Endothelial cell of umbilical vein (primary cell): ENCODE measurements around the gene FMNL1. TPM values are rescaled to one million over a fixed set of nuclear protein-coding genes. Genes with fewer than 3 reads are reported as not detected.

Experiments used
- BruUV-seq: library from RNA; stranded (reverse); fragments of 400-500 nt; replicated peaks from 2 replicates; lab custom pipeline; 2021; lab: Mats Ljungman, UMichigan
- CTCF ChIA-PET: fragments of 300-600, 350-600 bp; sonication (Branson Sonifier 250); formaldehyde crosslinking; loops from one replicate; lab custom pipeline; 2021; ENCODE audit warnings: antibody characterized with exemption, inconsistent platforms; lab: Charles Lee
- POLR2A ChIA-PET: fragments of 300-600, 350-600 bp; sonication (Branson Sonifier 250); formaldehyde crosslinking; loops from one replicate; lab custom pipeline; 2021; ENCODE audit warnings: antibody characterized with exemption, inconsistent platforms; lab: Charles Lee
- DNase-seq: peaks from one replicate; pipeline ENCODE4 v3.0.0-alpha.2; 2011; ENCODE audit warnings: low read depth, low spot score
- FAIRE-seq: peaks from 2 replicates; lab custom pipeline; 2011; peaks lifted over from hg19 to GRCh38; lab: Jason Lieb, UNC
- H2AFZ ChIP-seq: 2 replicates; pipeline ENCODE4 v1.6.0; 2012; ENCODE audit warnings: low read depth, low read length, control low read depth, inconsistent platforms
- H3K27ac ChIP-seq: 2 replicates; pipeline ENCODE4 v1.5.1; 2011; ENCODE audit warnings: low read depth, mild to moderate bottlenecking, control low read depth, low read length, moderate library complexity; ENCODE audit not compliant: insufficient read depth
- H3K27me3 ChIP-seq, 2 experiments: 2 replicates each; pipeline versions ENCODE4 v1.6.0 to v1.6.1; 2011; ENCODE audit warnings: low read length in 2 of 2, mixed read lengths in 1 of 2; ENCODE audit not compliant: control insufficient read depth in 2 of 2, insufficient read depth in 2 of 2
- H3K36me3 ChIP-seq, 2 experiments: 2 replicates in 1 of 2; 3 replicates in 1 of 2; pipeline ENCODE4 v1.5.1; 2011; ENCODE audit warnings: low read length in 2 of 2, mild to moderate bottlenecking in 1 of 2, moderate library complexity in 1 of 2; ENCODE audit not compliant: control insufficient read depth in 2 of 2, insufficient read depth in 2 of 2; ENCODE audit errors: extremely low read depth in 1 of 2
- H3K4me1 ChIP-seq: 3 replicates; pipeline ENCODE4 v1.5.1; 2011; ENCODE audit warnings: mild to moderate bottlenecking, low read length; ENCODE audit not compliant: control insufficient read depth, insufficient read depth; ENCODE audit errors: extremely low read depth
- H3K4me2 ChIP-seq: 2 replicates; pipeline ENCODE4 v1.6.1; 2011; ENCODE audit warnings: low read length, control low read depth, mixed read lengths; ENCODE audit not compliant: insufficient read depth
- H3K4me3 ChIP-seq, 3 experiments: fragments of 200-600 bp in 1 of 3; sonication (generic), shearing (Covaris generic) in 1 of 3; replicated peaks in 1 of 3; 2 replicates each; pipeline ENCODE4 v1.5.1; 2011 to 2016; ENCODE audit warnings: control low read depth in 3 of 3, low read length in 3 of 3, mild to moderate bottlenecking in 2 of 3, inconsistent platforms in 1 of 3, low read depth in 1 of 3, moderate library complexity in 1 of 3; ENCODE audit not compliant: insufficient read depth in 1 of 3
- H3K79me2 ChIP-seq: 2 replicates; pipeline ENCODE4 v1.6.0; 2012; ENCODE audit warnings: low read length, inconsistent platforms; ENCODE audit not compliant: control insufficient read depth, insufficient read depth
- H3K9ac ChIP-seq: replicated peaks from 2 replicates; pipeline ENCODE3; 2011; ENCODE audit warnings: low read length, control low read depth; ENCODE audit not compliant: insufficient read depth; ENCODE audit errors: extremely low read depth
- H3K9me1 ChIP-seq: replicated peaks from 3 replicates; pipeline ENCODE4 v1.6.0; 2011; ENCODE audit warnings: mild to moderate bottlenecking, low read length; ENCODE audit not compliant: control insufficient read depth, insufficient read depth; ENCODE audit errors: extremely low read depth
- H3K9me3 ChIP-seq: replicated peaks from 2 replicates; pipeline ENCODE4 v1.5.1; 2012; ENCODE audit warnings: low read length, inconsistent platforms; ENCODE audit not compliant: control insufficient read depth, insufficient read depth
- H4K20me1 ChIP-seq: replicated peaks from 2 replicates; pipeline ENCODE3; 2011; ENCODE audit warnings: mild to moderate bottlenecking, low read length; ENCODE audit not compliant: control insufficient read depth, insufficient read depth; ENCODE audit errors: extremely low read depth
- EZH2 ChIP-seq: IDR thresholded peaks from 2 replicates; pipeline ENCODE4 v1.6.1; 2012; ENCODE audit warnings: borderline replicate concordance, low read depth, mild to moderate bottlenecking, moderate library complexity, low read length, inconsistent platforms; ENCODE audit not compliant: severe bottlenecking
- FOS ChIP-seq: IDR thresholded peaks from 2 replicates; pipeline ENCODE4 v1.6.1; 2011; ENCODE audit warnings: mild to moderate bottlenecking, low read length, moderate library complexity, borderline replicate concordance; ENCODE audit not compliant: insufficient read depth
- GATA2 ChIP-seq: IDR thresholded peaks from 2 replicates; pipeline ENCODE4 v1.7.0; 2011; ENCODE audit warnings: low read depth, mild to moderate bottlenecking, moderate library complexity, mixed read lengths, low read length; ENCODE audit not compliant: insufficient read length, insufficient read depth
- JUN ChIP-seq: IDR thresholded peaks from 2 replicates; pipeline ENCODE4 v1.6.1; 2011; ENCODE audit warnings: borderline replicate concordance, low read depth; ENCODE audit not compliant: insufficient read length, insufficient read depth
- MYC ChIP-seq: IDR thresholded peaks from one replicate; pipeline ENCODE4 v1.6.1; 2011; ENCODE audit warnings: mild to moderate bottlenecking, low read depth, low read length
- POLR2A ChIP-seq: IDR thresholded peaks from 2 replicates; pipeline ENCODE4 v1.6.1; 2012; ENCODE audit warnings: low read depth, mild to moderate bottlenecking, control low read depth, low read length
- POLR2AphosphoS5 ChIP-seq: IDR thresholded peaks from 2 replicates; pipeline ENCODE4 v1.6.1; 2012; ENCODE audit warnings: low read depth, mild to moderate bottlenecking, control low read depth, low read length, moderate library complexity; ENCODE audit not compliant: insufficient read depth
- dilution Hi-C: fragments of 300-500 bp; cut with MboI; formaldehyde crosslinking; loops from one replicate; pipeline ENCODE4 v1.15.0; 2019; ENCODE audit warnings: low sequenced_read_pairs; ENCODE audit not compliant: extremely low pct_ligation_motif_present
- intact Hi-C: fragments of 100-400 bp; cut with micrococcal nuclease; formaldehyde crosslinking; loops from one replicate; pipeline ENCODE4 v1.10.0; 2022
- polyA plus RNA-seq, 4 experiments: library from polyadenylated mRNA; depleted of rRNA in 3 of 4; stranded (reverse) in 3 of 4; unstranded in 1 of 4; fragments of >200 nt; gene quantifications; 2 replicates each; pipeline versions ENCODE4 v1.2.1 to v1.2.3, GENCODE V29; 2011 to 2012; ENCODE audit warnings: missing spikeins in 1 of 4
- total RNA-seq: library from RNA; stranded (reverse); gene quantifications from 2 replicates; pipeline ENCODE4 v1.2.3, GENCODE V29; 2021
- TF ChIP-seq, protein P1 (sequence below): IDR thresholded peaks from 2 replicates; pipeline ENCODE4 v1.6.1; 2011; ENCODE audit not compliant: insufficient read depth, insufficient read length
- TF ChIP-seq, protein P2 (sequence below), 2 donors: IDR thresholded peaks; 1 replicate in 1 of 2; 2 replicates in 1 of 2; pipeline ENCODE4 v1.5.1; 2011; ENCODE audit warnings: low read length in 2 of 2, mild to moderate bottlenecking in 2 of 2, moderate library complexity in 2 of 2, control low read depth in 1 of 2, inconsistent platforms in 1 of 2, low read depth in 1 of 2; ENCODE audit not compliant: insufficient read depth in 1 of 2; ENCODE audit errors: extremely low read depth in 1 of 2

FMNL1 gene
- total and polyA plus RNA-seq, 2 donors (not counting 3 experiments of a cell fraction or from before 2014, with no cell fraction given): 0.95 to 1.6 TPM

DNA sequence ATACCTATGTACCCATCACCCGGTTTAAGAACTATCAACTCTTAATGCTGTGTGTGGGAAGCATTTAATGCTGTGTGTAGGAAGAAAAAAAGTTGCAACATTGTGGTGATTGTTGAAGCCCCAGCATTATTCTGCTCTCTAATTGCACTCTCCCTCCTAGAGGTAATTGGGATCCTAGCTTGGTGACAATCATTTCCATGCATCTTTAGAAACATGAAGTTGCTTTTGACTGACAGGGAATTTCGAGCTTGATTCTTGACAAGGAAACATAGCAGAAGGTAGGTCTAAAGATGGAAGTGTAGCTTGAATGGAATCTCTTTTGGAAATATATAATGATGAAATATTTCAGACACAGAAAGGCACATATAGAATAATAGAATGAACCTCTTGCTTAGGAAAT lies 32.7 kb upstream of the FMNL1 start:
- no peak overlapping the region for H3K9ac ChIP-seq
- ChIA-PET POLR2A (no interaction called here), CTCF (interaction anchor here (1.2 to 2.7 kb wide), 4 partner anchors 9 to 54 kb away, joined by 3 to 20 read pairs (median 10); partner anchors contain the start of genes ACBD4 and HEXIM2)
- no peaks in the 10 kb centered on the region for H3K4me1 ChIP-seq
- no peaks in the 10 kb centered on the region for H4K20me1 ChIP-seq
- no peak overlapping the region for H3K4me2 ChIP-seq
- no peaks in the 10 kb centered on the region for H3K9me3 ChIP-seq
- DNase-seq: no peak
- H3K4me3 ChIP-seq: no peak overlapping the region
- no peaks in the 10 kb centered on the region for H3K9me1 ChIP-seq
- TF ChIP-seq JUN: no peak
- TF ChIP-seq POLR2AphosphoS5: no peak
- TF ChIP-seq MYC: no peak
- TF ChIP-seq, protein P1, sequence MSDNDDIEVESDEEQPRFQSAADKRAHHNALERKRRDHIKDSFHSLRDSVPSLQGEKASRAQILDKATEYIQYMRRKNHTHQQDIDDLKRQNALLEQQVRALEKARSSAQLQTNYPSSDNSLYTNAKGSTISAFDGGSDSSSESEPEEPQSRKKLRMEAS: no peak
- no peak for TF ChIP-seq POLR2A
- no peak for TF ChIP-seq EZH2
- TF ChIP-seq, protein P2, sequence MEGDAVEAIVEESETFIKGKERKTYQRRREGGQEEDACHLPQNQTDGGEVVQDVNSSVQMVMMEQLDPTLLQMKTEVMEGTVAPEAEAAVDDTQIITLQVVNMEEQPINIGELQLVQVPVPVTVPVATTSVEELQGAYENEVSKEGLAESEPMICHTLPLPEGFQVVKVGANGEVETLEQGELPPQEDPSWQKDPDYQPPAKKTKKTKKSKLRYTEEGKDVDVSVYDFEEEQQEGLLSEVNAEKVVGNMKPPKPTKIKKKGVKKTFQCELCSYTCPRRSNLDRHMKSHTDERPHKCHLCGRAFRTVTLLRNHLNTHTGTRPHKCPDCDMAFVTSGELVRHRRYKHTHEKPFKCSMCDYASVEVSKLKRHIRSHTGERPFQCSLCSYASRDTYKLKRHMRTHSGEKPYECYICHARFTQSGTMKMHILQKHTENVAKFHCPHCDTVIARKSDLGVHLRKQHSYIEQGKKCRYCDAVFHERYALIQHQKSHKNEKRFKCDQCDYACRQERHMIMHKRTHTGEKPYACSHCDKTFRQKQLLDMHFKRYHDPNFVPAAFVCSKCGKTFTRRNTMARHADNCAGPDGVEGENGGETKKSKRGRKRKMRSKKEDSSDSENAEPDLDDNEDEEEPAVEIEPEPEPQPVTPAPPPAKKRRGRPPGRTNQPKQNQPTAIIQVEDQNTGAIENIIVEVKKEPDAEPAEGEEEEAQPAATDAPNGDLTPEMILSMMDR (IDR thresholded peaks at IDR 0.05; ENCODE audit: extremely low read depth in 1 of 2, insufficient read depth in 1 of 2, low read depth in 1 of 2, low read length in 2 of 2): no peak
- no peak for TF ChIP-seq FOS
- TF ChIP-seq GATA2: no peak
- BruUV-seq: no TSS peak
- H3K36me3 ChIP-seq: no peaks in the 10 kb centered on the region
- H3K27me3 ChIP-seq: no peaks in the 10 kb centered on the region
- FAIRE-seq: no peak
- dilution Hi-C loops: no loop called here
- no peak overlapping the region for H2AFZ ChIP-seq
- intact Hi-C loops: no loop called here
- no peak overlapping the region for H3K27ac ChIP-seq
- no peaks in the 10 kb centered on the region for H3K79me2 ChIP-seq
